Superior temporal gyrus (tissue), 1 donor: ENCODE data around the gene TLNRD1.
"Not testable (repeated sequence)": the region's sequence is repeated elsewhere in the genome, so short reads cannot be mapped to it uniquely, and the experiment has no call there.

Experiments
- DNase-seq: peaks from one replicate; pipeline ENCODE4 v3.0.0-alpha.2; 2016; ENCODE audit errors: extremely low spot score

Gene TLNRD1

DNA sequence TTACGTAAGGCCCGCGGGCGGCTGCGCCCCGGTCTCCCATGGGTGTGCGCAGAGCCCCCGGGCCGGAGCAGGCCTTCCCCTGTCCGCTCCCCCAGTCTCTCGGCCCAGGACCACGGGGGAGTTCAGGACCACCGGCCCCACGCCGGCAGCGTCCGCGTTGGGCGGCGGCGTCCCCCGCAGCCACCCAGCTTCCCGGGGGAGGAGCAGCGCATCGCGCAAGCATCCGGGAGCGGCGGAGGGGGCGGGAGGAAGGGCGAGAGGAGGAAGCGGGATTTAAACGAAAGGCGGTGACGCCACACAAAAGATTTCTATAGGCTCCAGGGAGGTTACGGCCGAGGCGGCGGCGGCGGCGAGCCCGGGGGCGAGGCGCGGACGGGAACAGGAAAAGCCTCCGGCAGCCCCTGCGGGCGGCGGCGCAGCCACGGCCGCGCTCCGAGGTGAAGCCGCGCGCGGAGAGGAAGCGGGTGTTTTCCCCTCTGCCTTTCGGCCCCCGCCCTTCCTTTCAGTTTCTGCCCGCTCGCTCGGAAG is at the start of gene TLNRD1:
TSS of gene TLNRD1 (plus strand) at position 300 of the 528 bp plus-strand sequence. CDS start 1,349 bp downstream, outside the sequence.
- peak; percentile 80 for DNase-seq

DNA sequence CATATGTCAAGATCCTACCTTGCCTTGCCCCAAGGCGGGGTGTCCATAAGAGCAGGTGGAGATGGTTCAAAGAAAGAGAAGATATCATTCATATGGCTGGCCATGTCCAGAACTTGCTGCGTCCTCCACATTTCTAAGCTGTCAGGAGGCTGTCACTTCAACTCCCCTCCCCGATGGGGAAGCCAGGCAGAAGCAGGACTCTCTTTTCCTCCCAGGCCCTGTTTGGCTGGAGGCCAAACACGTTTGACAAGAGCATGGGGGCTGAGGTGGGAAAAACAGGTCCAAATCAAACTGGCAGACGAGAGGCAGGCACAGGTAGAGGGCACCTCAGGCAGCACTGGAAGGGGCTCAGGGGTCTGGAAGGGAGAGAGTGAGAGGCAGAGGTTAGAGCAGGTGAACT is 48.8 kb upstream of the TLNRD1 start:
- no peak for DNase-seq

DNA sequence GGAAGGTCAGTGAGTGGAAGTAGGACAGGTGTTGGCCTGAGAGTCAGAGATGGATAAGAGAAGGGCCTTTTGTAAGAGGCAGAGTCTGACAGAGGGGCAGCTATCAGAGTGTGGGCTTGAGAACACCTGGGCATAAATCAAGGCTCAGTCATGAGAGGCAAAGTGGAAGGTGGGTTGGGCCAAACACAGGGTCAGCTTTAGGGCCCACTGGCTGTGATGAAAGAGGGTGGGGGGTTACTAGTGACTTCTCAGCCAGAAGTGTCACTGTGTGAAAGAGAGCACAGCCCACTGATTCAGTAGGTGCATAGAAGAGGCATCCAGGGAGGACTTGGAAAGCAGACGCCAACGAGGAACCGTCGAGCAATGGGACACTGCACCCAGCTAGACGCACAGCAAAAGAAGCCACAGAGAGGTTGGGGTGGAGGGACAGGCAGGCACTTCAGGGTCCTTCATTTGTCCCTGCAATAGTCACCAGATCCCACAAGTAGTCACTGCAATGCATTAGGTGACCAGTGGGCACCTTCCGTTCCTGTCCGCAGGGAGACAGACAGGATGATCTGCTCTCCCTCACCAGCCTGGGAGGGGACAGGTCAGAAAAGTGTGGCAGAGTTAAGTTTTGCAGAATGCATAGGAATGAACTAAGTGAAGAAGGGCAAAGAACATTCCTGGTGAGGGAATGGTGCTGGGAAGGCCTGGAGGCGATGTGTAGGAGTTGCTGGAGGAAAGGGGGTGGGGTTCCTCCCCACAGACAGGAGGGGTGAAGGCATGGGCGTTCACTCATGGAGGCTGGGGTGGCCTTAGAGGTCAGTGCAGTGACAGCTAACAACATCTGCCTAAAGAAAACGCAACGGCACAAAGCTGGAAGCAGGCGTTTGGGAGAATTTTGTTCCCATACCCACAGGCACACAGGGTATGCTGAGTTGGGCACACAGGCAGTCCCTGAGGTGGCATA is 47.4 kb upstream of the TLNRD1 start:
- no peak for DNase-seq

DNA sequence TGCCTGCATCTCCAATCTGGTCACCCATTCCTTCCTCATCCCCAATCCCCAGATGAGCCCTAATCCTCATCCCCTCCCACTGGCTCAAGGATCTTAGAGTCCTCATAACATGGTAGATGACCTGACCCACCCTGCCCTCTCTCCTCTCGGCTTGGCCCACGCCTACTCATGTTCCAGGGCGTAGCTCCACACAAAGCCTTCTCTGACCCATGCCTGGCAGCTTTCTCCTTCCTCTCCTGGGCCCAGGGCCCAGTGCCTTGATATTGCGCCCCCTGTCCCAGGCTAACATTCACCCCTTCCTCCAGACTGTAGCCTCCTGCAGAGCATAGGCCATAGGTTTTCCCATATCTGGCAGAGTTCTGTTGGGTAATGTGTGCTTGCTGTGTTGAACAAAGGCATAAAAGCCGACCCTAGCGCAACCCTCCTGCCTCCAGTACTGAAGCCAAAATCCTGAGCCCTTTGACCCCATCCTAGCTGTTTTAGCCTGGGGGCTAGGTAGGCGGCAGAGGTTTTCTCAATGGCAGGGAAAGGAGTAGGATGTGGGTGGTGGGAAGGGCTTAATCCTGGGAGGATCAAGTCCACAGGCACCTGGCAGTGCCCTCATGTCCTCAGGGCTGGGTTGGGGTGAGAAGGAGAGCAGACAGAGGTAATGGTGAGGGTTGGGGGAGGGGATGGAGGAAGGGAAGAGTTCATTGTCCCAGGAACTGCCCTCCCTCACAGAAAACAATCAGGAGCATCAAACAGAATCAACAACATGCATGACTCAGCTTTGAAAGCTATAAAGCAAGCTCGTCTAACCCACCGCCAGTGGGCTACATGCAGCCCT is 46.6 kb upstream of the TLNRD1 start:
- no peak for DNase-seq

DNA sequence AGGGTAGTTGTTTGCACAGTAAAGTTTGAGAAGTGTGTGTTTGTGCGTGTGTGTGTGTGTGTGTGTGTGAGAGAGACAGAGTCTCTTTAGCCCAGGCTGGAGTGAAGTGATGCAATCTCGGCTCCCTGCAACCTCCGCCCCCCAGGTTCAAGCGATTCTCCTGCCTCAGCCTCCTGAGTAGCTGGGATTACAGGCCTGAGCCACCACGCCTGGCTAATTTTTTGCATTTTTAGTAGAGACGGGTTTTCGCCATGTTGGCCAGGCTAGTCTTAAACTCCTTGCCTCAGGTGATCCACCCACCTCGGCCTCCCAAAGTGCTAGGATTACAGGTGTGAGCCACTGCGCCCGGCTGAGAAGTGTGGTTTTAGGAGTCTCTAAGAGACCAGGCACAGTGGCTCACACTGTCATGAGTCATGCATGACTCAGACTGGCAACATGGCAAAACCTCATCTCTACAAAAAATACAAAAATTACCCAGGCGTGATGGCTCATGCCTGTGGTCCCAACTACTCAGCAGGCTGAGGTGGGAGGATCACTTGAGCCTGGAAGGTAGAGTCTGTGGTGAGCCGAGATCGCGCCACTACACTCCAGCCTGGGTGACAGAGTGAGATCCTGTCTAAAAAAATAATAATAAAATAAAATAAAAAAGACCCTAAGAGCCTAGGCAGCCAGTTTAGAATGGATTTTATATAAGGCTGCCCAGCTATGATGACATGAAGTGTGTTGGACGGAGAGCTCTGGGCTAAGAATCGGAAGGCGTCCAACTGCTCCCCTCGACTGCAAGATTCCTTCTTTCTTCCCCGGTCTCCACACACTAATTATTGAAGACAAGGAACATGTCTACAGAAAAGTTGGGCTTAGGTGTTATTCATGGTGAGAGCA is 44.9 kb upstream of the TLNRD1 start:
- DNase-seq = peak; percentile 54

DNA sequence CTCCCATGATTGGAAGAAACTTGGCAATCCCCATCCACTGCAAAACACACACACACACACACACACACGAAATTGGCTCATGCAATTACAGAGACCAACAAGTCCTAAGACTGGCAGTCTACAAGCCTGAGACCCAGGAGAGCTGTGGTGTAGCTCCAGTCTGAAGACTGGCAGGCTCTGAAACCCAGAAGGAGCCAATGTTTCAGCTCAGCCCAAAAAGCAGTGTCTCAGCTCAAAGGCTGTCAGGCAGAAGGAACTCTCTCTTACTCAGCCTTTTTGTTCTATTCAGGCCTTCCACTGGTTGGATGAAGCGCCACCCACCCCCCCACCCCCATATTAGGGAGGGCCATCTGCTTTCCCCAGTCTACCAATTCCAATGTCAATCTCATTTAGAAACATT is 43.2 kb upstream of the TLNRD1 start:
- DNase-seq = no peak

DNA sequence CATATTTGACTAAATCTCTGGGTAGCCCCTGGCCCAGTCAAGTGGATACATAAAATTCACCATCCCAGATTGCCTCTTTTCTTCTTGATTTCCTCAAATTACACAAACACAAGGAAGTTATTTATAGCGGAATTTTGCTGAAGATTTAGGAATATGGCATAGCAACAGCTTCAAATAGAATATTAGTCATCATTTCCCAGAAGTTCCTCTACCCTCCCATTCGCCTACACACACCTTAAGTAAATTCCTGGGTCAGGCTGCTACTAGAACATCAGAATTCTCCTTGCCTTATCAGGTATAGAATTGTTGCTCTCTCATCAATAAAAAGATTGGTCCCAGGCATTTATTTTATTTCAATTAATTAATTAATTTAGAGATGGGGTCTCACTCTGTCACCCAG is 42.7 kb upstream of the TLNRD1 start:
- DNase-seq = no peak

DNA sequence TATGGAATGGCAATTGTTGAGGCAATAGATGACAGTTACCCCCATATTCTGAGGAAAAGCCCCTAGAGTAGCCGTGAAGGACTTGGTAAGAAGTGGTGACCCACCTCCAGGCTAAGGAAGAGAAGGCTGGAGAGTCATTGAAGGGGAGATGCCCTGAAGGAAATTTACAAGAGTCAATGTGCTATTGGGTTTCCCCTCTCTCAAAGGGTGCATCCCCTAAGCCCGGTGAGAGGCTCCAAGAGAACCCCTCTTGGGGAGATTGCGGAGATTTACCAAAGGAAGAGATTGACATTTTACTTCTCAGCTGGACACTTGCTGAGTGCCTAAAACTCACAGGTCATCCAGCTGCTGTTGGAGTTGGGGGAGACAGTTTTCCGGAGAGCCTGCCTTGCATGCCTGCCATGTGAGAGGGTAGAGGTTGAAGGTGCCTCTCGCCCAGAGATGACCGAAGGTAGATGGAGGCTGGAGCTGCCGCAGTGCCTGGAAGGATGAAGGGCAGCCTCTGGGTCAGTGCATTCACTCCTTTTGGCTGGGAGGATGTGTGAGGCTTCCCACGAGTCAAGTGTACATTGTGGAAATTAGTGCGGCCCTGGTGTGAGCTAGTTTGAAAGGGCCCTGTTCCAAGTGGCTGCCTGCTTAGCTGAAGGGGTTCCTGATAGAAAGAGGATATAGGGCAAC is 41.8 kb upstream of the TLNRD1 start:
- DNase-seq = no peak

DNA sequence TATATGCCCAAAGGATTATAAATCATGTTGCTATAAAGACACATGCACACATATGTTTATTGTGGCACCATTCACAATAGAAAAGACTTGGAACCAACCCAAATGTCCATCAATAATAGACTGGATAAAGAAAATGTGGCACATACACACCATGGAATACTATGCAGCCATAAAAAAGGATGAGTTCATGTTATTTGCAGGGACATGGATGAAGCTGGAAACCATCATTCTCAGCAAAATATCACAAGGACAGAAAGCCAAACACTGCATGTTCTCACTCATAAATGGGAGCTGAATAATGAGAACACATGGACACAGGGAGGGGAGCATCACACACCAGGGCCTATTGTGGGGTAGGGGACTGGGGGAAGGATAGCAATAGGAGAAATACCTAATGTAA is 35.3 kb upstream of the TLNRD1 start:
- DNase-seq = not testable (repeated sequence)

DNA sequence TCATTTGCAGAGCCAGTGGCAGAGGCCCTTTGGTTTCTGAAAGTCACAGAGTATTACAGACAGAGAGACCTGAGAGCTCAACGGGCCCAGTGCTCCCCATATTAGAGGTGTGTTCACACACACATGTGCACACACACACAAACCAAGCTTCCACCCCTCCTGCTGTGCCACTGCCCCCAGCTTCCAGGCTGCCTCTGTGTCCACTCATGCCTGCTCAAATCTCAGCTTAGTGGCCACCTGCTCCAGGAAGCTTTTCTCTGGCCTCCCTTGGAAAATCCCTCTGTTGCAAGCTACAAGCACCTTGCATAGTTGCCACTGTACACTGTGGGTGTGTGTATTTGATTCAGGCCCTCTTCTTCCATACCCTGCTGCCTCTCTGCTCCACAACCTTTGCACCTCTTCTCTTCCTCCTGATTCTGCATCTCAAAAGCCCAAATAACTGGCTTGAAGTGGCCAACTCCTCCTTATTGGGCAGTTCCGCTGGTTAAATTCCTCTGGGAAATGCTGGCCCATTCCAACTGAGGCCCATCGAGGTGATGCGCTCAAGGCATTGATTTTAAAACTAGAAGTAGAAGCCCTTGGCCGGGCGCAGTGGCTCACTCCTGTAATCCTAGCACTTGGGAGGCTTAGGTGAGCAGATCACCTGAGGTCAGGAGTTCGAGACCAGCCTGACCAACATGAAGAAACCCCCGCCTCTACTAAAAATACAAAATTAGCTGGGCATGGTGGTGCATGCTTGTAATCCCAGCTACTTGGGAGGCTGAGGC is 34.1 kb upstream of the TLNRD1 start:
- DNase-seq = no peak

DNA sequence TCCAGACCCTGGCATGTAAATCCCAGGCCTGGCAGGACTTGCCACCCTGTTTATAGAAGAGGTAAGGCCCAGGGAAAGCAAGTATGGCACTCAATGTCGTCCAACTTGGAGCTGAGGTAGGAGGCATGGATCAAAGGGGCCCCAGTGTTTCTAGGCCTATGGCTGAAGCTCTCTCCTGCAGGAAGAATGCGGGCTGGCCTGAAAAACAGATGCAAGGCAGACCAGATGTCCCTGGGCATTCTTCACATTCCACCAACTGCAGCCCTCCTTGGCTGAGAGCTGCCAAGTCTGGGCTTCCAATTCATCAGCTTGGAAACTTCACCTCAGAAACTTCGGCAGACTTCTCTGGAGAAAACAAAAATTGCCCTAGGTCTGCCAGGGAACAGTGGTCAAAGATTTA is 33.3 kb upstream of the TLNRD1 start:
- DNase-seq = no peak

DNA sequence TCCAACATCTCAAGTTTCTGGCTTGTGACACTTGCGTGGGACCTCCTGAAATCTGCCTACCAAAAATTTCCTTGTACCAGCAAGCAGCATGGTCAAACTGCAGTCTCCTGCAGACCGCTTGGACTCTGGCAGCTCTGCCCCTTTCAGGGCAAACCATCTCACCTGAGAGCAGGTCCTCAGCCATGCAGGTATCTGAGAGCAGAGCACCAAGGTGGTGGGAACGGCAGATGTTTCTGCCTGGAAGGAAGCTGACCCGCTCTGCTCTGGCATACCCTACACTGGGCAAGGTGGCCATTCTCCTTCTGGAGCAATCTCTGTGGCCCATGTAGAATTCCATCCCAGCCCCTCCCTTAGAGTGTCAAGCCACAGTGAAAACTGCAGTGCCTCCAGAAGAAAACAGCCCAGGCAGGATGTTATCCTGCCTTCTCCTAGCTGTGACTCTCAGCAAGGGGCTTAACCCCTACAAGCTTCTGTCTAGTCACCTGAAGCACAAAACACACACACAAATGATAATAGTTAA is 32.7 kb upstream of the TLNRD1 start:
- no peak for DNase-seq

DNA sequence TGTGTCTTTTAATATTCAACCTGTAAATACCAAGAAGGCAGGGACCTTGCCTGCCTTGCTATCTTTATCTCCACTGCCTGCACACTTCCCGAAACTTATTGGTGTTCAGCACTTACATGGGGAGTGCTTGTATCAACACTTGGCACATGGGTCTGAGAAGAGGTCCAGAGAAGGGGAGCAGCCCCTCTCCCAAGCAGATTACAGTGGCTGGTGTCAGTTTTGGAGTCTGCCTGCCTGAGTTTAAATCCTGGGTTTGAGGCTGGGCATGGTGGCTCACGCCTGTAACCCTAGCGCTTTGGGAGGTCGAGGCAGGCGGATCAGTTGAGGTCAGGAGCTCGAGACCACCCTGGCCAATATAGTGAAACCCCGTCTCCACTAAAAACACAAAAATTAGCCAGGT is 31.4 kb upstream of the TLNRD1 start:
- no peak for DNase-seq

DNA sequence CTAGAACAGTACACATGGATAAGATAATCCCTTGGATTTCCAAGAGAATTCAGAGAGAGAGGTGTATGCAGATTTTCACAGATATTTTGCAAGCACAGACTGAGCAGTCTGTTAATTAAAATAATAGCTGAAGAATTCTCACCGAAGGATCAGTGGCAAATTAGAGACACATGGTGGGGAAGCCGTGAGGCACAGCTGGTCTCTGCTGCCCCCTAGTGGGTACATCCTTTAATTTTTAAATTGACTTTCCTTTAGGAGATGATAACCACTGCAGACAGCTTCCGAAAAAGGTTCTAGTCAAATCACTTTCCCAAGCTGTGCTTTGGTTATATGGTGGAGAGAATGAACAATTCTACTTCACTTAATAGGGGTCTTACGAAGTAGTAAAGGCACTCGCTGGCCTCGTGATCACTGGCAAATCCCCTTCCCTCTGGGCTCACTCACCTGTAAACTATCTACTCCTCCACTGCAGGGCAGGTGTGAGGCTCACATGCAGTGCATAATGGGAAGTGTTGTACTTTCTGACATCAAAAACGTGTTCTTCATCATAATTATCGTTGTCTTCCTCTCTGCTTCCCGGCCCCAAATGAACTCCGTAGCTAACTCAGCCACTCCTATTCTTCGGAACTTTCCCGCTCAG is 30.6 kb upstream of the TLNRD1 start:
- peak; percentile 95 for DNase-seq

DNA sequence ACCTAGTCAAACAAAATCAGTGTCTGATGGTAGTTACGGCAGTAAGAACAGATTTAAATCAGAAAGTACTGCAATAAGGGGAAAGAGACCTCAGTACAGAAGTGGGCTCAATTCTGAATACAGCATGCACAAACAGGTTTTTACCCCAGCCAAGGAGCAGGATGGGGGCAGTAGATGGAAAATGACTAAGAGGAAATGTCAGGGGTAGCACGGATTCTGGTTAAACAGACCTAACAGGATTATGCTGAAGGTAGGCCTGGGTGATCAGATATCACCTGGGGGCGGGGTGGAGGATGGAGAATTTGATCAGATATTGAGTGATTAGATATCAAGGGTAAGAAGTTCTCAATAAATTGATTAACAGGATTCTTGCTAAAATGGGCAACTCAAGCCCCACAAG is 30.1 kb upstream of the TLNRD1 start:
- no peak for DNase-seq

DNA sequence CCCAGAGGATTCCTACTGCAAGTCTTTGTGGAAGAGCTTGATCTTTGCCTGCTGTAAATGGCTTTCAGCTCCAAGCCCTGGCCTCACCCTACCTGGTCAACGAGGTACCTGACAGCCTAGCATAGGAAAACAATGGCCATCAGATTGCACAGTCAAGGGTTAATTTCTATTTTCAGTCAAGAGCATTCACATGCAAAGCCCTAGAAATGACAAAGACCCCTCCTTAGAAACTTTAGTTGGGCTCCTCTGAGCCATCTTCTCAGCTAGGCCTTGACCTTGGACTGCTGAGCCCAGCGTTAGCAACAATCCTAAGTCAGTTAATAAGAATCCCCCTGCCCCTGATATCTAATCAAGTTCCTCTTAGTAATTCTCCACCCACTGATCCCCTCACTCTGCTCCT is 29.6 kb upstream of the TLNRD1 start:
- no peak for DNase-seq

DNA sequence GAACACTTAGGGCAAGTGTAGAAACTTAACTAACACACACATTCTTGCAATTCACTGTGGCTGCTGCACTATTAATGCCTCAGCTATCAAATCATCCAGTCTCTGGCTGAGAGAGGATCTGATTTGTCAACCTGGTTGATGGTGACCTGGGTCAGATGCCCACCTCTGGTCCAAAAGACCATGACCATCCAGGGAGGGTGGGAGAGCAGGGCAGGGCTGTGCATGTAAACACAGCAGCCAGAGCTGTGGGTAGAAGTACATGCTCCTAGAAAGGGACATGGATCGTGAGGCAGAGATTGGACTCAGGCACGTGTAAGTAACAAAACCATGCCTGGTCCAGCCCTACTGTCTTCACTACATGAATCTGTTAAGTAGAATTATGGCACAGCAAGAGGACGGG is 28.4 kb upstream of the TLNRD1 start:
- no peak for DNase-seq

DNA sequence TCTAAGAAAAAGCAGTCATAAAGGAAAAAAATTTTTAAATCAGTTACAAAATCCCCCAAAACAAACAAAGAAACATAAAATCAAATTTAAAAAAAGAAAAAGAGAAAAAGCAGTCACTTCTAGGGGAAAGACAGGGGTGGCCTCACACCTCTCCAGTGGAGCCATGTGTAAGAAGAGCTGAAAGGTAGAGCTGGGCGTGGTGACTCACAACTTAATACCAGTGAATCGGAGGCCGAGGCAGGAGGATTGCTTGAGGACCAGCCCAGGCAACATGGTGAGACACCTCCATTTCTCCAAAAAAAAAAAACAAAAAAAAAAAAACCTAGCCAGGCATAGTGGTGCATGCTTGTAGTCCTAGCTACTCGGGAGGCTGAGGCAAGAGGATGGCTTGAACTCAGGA is 25.8 kb upstream of the TLNRD1 start:
- no peak for DNase-seq

DNA sequence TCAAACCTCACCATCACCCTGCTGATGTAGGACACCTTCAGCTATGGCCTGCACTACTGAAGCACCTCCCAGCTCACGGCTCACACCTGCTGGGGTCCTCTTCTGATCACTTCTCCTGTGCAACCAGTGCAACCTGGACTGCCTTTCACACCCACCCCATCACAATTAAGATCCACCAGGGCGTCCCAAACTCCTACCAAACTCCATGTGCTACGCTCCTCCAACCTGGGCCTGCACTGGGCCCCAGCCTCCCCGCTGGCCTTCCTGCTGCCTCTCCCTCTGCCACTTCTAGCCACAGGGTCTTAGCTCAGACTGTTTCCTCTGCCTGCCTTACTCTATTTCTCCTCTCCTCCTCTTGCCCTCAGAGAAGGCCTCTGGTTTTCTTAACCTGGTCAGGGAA is 23.9 kb upstream of the TLNRD1 start:
- no peak for DNase-seq
